Right lobe of liver (tissue), 6 donors: Measurements from ENCODE around the gene PAK1. TPM values are rescaled to one million over a fixed set of nuclear protein-coding genes. Genes with fewer than 3 reads are reported as not detected.

Experiments used
- ATAC-seq, 4 donors: fragments of 200-7000 bp; cut with Tn5 transposase; one replicate each; pipeline ENCODE4 v1.9.1; 2020; ENCODE audit warnings: mild to moderate bottlenecking in 4 of 4, moderate library complexity in 4 of 4
- DNase-seq, 3 donors: peaks; one replicate each; pipeline ENCODE4 v3.0.0-alpha.2; 2020
- H3K27ac ChIP-seq, 3 donors: fragments of 200-600 bp; one replicate each; pipeline ENCODE4 v1.8.0; 2022
- H3K27me3 ChIP-seq, 2 donors: fragments of 200-600 bp; one replicate each; pipeline ENCODE4 v1.8.0; 2022
- H3K36me3 ChIP-seq, 4 donors: fragments of 200-600 bp; sonication (generic) in 1 of 4; one replicate each; pipeline versions ENCODE4 v1.5.1 to v1.8.0; 2017 to 2022; ENCODE audit warnings: control low read depth in 1 of 4
- H3K4me1 ChIP-seq, 4 donors: fragments of 200-600 bp; sonication (generic) in 1 of 4; one replicate each; pipeline versions ENCODE4 v1.5.1 to v1.8.0; 2017 to 2022; ENCODE audit warnings: control low read depth in 1 of 4
- H3K4me3 ChIP-seq, 3 donors: fragments of 200-600 bp; one replicate each; pipeline ENCODE4 v1.8.0; 2022
- H3K9me3 ChIP-seq, 4 donors: fragments of 200-600 bp; sonication (generic) in 1 of 4; one replicate each; pipeline versions ENCODE4 v1.5.1 to v1.8.0; 2017 to 2022; ENCODE audit warnings: control low read depth in 1 of 4
- CTCF ChIP-seq, 4 donors: fragments of 200-600 bp in 3 of 4; fragments of 450-650 bp in 1 of 4; IDR thresholded peaks; one replicate each; pipeline versions ENCODE4 v1.5.1 to v1.8.0; 2016 to 2022; ENCODE audit warnings: antibody characterized with exemption in 4 of 4, mild to moderate bottlenecking in 2 of 4
- POLR2A ChIP-seq: fragments of 450-650 bp; IDR thresholded peaks from one replicate; pipeline ENCODE4 v1.6.1; 2017; ENCODE audit warnings: antibody characterized with exemption, mild to moderate bottlenecking
- WGBS: methylation state at CpG from one replicate; pipeline ENCODE4 v1.1.6; 2018; ENCODE audit warnings: low coverage, low lambda C conversion rate; ENCODE audit not compliant: insufficient coverage; ENCODE audit errors: missing lambda C conversion rate; 5-methylcytosine and 5-hydroxymethylcytosine counted together
- intact Hi-C, 2 donors: fragments of 100-400 bp; cut with DNase I; formaldehyde crosslinking; loops; one replicate each; pipeline versions ENCODE4 v1.11.2 to v1.14.1; 2022
- total RNA-seq, 6 experiments: library from RNA; depleted of rRNA in 2 of 6; stranded (reverse); fragments of >200 nt in 2 of 6; fragmentation: NEBNext Ultra II Directional in 3 of 6; extraction: Animal tissue kit (Norgen Biotek cat#: 25700) in 3 of 6; gene quantifications; one replicate each; pipeline versions ENCODE4 v1.1.0 to v1.2.4, GENCODE V29; 2016 to 2023
- donor health status: DM: no; HTN: yes; CAD: no.
- donor health status: DM: no; HTN: no; CAD: no.
- donor health status: DM: no; HTN: no; CAD: no.
- donor health status: DM: no; HTN: yes; CAD: no.
- donor health status: DM: no; HTN: yes; CAD: no.

The PAK1 gene
- total RNA-seq, 6 experiments from 2014 or later, result 7.3 to 14.5 (median 9.3) TPM

- ATAC-seq (no peak), DNase-seq (no peak)
- H3K27ac ChIP-seq, result no peak overlapping the region
- no peaks in the 10 kb centered on the region for H3K9me3 ChIP-seq
- no peaks in the 10 kb centered on the region for H3K36me3 ChIP-seq
- WGBS, result 76% methylated on average over 2 of the region's 2 CpGs
- no peak for TF ChIP-seq POLR2A
- TF ChIP-seq CTCF (IDR thresholded peaks at IDR 0.05), result no peak
- H3K4me1 ChIP-seq, result no peaks in the 10 kb centered on the region
- H3K27me3 ChIP-seq, result no peaks in the 10 kb centered on the region
- intact Hi-C loops, result no loop called here
- no peak overlapping the region for H3K4me3 ChIP-seq
These were observed 25.6 kb downstream of the PAK1 start for GRCh38 chr11:77448269-77448668.

GRCh38 chr11:77446911-77447629 lies 26.8 kb downstream of the PAK1 start:
- no peak for ATAC-seq
- WGBS, result 88% methylated on average over 8 of the region's 8 CpGs

GRCh38 chr11:77444261-77444660 lies 29.6 kb downstream of the PAK1 start:
- no peak for ATAC-seq
- Histone ChIP-seq H3K36me3 (no peaks in the 10 kb centered on the region), H3K4me1 (no peaks in the 10 kb centered on the region), H3K27me3 (no peaks in the 10 kb centered on the region), H3K9me3 (no peaks in the 10 kb centered on the region), H3K4me3 (no peak overlapping the region), H3K27ac (no peak overlapping the region)
- no peak for TF ChIP-seq CTCF (IDR thresholded peaks at IDR 0.05)
- TF ChIP-seq POLR2A, result no peak
- no peak for DNase-seq
- 79% methylated on average over 7 of the region's 7 CpGs for WGBS
- intact Hi-C loops, result no loop called here

More at GRCh38 chr11:77446911-77447629, 26.8 kb downstream of the PAK1 start:
- no peak for TF ChIP-seq POLR2A
- TF ChIP-seq CTCF (IDR thresholded peaks at IDR 0.05), result no peak
- no peaks in the 10 kb centered on the region for H3K4me1 ChIP-seq
- H3K4me3 ChIP-seq, result no peak overlapping the region
- intact Hi-C loops, result no loop called here
- no peaks in the 10 kb centered on the region for H3K27me3 ChIP-seq
- H3K36me3 ChIP-seq, result no peaks in the 10 kb centered on the region
- H3K27ac ChIP-seq, result no peak overlapping the region
- H3K9me3 ChIP-seq, result no peaks in the 10 kb centered on the region
- DNase-seq, result no peak

- Histone ChIP-seq H3K4me3 (no peak overlapping the region), H3K27me3 (no peaks in the 10 kb centered on the region), H3K27ac (no peak overlapping the region), H3K9me3 (no peaks in the 10 kb centered on the region), H3K36me3 (no peaks in the 10 kb centered on the region), H3K4me1 (no peaks in the 10 kb centered on the region)
- intact Hi-C loops, result no loop called here
- no peak for ATAC-seq
- WGBS, result 77% methylated on average over 3 of the region's 3 CpGs
- DNase-seq, result no peak
- no peak for TF ChIP-seq POLR2A
- TF ChIP-seq CTCF (IDR thresholded peaks at IDR 0.05), result no peak
These were observed 31.4 kb downstream of the PAK1 start for GRCh38 chr11:77442394-77443053.
